ENCODE measurements around the gene THSD4. TPM values are rescaled to one million over a fixed set of nuclear protein-coding genes. Genes with fewer than 3 reads are reported as not detected.

The THSD4 gene
- total and polyA plus RNA-seq, 2 of the 4 experiments (the other 2 are of a cell fraction): 25.5 to 31.1 TPM

GRCh38 chr15:71291723-71292122 lies 176.5 kb downstream of the THSD4 start:
- Histone ChIP-seq H3K23ac (ENCODE audit: low read depth, low read length) (no peak overlapping the region), H2AK9ac (replicated peaks; ENCODE audit: low read depth, low read length, poor library complexity) (no peak overlapping the region), H3K4me1 (ENCODE audit: control insufficient read depth, insufficient read depth, low read length) (peaks cover 37% of the 10 kb centered on the region), H3K18ac (ENCODE audit: low read depth, low read length) (peak overlapping the region; percentile 61), H2BK120ac (ENCODE audit: low read depth, low read length) (peak overlapping the region; percentile 89; the same call in 1 of the 2 replicates), H2BK20ac (ENCODE audit: low read depth, low read length) (peak overlapping the region; percentile 68), H4K8ac (ENCODE audit: low read depth in 2 of 2, low read length in 2 of 2) (peak overlapping the region; percentile 31 to 75; a peak in 2 of 4 replicates), H3K36me3 (ENCODE audit: control insufficient read depth, insufficient read depth, low read length) (no peaks in the 10 kb centered on the region; the same call in 1 of the 2 replicates), H2AFZ (replicated peaks; ENCODE audit: low read length, poor library complexity) (no peak overlapping the region), H4K91ac (ENCODE audit: insufficient read depth, low read depth, low read length) (peak overlapping the region; percentile 83), H3K4me3 (ENCODE audit: insufficient read depth, low read depth, low read length) (no peak overlapping the region), H3K9me1 (ENCODE audit: insufficient read depth, low read length) (peaks cover 27% of the 10 kb centered on the region), H3K27ac (ENCODE audit: insufficient read depth, low read length) (no peak overlapping the region), H3K9ac (ENCODE audit: low read depth, low read length) (no peak overlapping the region), H3K4me2 (ENCODE audit: low read depth, low read length) (no peak overlapping the region), H3K79me1 (ENCODE audit: low read depth in 1 of 2, low read length in 2 of 2) (peaks cover 30 to 56% of the 10 kb centered on the region in 2 experiments), H3K27me3 (ENCODE audit: control insufficient read depth, insufficient read depth, low read length) (no peaks in the 10 kb centered on the region), H4K20me1 (ENCODE audit: insufficient read depth, low read length) (no peaks in the 10 kb centered on the region), H2BK15ac (ENCODE audit: low read depth, low read length) (peak overlapping the region; percentile 79), H2AK5ac (ENCODE audit: low read depth, low read length) (peak overlapping the region; percentile 70; the same call in 1 of the 2 replicates), H3K4ac (ENCODE audit: low read depth, low read length) (peak overlapping the region; percentile 72), H4K5ac (ENCODE audit: low read depth, low read length) (peak overlapping the region; percentile 69; the same call in 1 of the 2 replicates), H3K56ac (ENCODE audit: extremely low read depth, insufficient read depth, low read length) (no peak overlapping the region), H3K9me3 (ENCODE audit: control insufficient read depth, insufficient read depth, low read length) (peaks cover 2% of the 10 kb centered on the region; the same call in 1 of the 2 replicates), H2BK5ac (ENCODE audit: low read depth, low read length, poor library complexity, severe bottlenecking) (peak overlapping the region; percentile 56), H3K14ac (replicated peaks; ENCODE audit: low read depth, low read length) (peak overlapping the region; percentile 85)
- TF ChIP-seq MXI1 (IDR thresholded peaks at IDR 0.05; ENCODE audit: borderline replicate concordance, low read depth, low read length): no peak
- no peak for TF ChIP-seq RFX5 (IDR thresholded peaks at IDR 0.05; ENCODE audit: low read depth, low read length)
- TF ChIP-seq, protein P1, sequence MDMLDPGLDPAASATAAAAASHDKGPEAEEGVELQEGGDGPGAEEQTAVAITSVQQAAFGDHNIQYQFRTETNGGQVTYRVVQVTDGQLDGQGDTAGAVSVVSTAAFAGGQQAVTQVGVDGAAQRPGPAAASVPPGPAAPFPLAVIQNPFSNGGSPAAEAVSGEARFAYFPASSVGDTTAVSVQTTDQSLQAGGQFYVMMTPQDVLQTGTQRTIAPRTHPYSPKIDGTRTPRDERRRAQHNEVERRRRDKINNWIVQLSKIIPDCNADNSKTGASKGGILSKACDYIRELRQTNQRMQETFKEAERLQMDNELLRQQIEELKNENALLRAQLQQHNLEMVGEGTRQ (IDR thresholded peaks at IDR 0.05; ENCODE audit: low read depth, low read length): no peak
- no peak for TF ChIP-seq BHLHE40 (IDR thresholded peaks at IDR 0.05; ENCODE audit: low read depth, low read length)
- TF ChIP-seq RAD21 (IDR thresholded peaks at IDR 0.05; ENCODE audit: low read length): no peak
- TF ChIP-seq FOS (IDR thresholded peaks at IDR 0.05; ENCODE audit: low read depth, low read length): no peak
- TF ChIP-seq RCOR1 (IDR thresholded peaks at IDR 0.05; ENCODE audit: insufficient replicate concordance, low read length): no peak
- TF ChIP-seq CHD1 (IDR thresholded peaks at IDR 0.05; ENCODE audit: low read depth, low read length): no peak
- no peak for TF ChIP-seq MAZ (IDR thresholded peaks at IDR 0.05; ENCODE audit: borderline replicate concordance, low read depth, low read length)
- TF ChIP-seq CTCF (conservative IDR thresholded peaks at IDR 0.05; ENCODE audit: low read depth, low read length): no peak
- no peak for TF ChIP-seq POLR2A (IDR thresholded peaks at IDR 0.05; ENCODE audit: low read depth, low read length)
- TF ChIP-seq NFE2L2 (IDR thresholded peaks at IDR 0.05; ENCODE audit: low read depth, low read length): no peak
- TF ChIP-seq MAFK (IDR thresholded peaks at IDR 0.05; ENCODE audit: low read depth, low read length): no peak
- TF ChIP-seq CEBPB (IDR thresholded peaks at IDR 0.05; ENCODE audit: low read depth, low read length): no peak
- TF ChIP-seq ELK1 (IDR thresholded peaks at IDR 0.05; ENCODE audit: borderline replicate concordance, low read depth, low read length): no peak
- TF ChIP-seq SMC3 (IDR thresholded peaks at IDR 0.05; ENCODE audit: low read depth, low read length): no peak
- no CpG with 5 or more reads among the region's 1 CpG for WGBS, 2 experiments (ENCODE audit: extremely low coverage in 2 of 2, insufficient read length in 1 of 2)
- ChIA-PET POLR2A (ENCODE audit: unreplicated experiment) (no interaction called here), CTCF (interaction anchor here (0.6 kb wide), 1 partner anchor 179 kb away, joined by 3 read pairs; no protein-coding TSS in a partner anchor)
- intact Hi-C loops (cut with micrococcal nuclease) (no loop called here), dilution Hi-C loops (cut with HindIII; ENCODE audit: low sequenced_read_pairs, unreplicated experiment) (no loop called here), in situ Hi-C loops (cut with MboI; ENCODE audit: low sequenced_read_pairs) (no loop called here)
- DNase-seq: no peak
- BruUV-seq (replicated peaks): no TSS peak
- ATAC-seq (ENCODE audit: low read depth): no peak

Measured in IMR-90 (cell line).